Ishikawa (cell line): ENCODE measurements around the gene RGS6.

Experiments
- CREB1 ChIP-seq: IDR thresholded peaks from 2 replicates; pipeline ENCODE4 v1.6.1; 2012; ENCODE audit warnings: low read depth
- EP300 ChIP-seq: IDR thresholded peaks from 2 replicates; pipeline ENCODE4 v1.6.1; 2012; ENCODE audit warnings: borderline replicate concordance
- MAX ChIP-seq: IDR thresholded peaks from 2 replicates; pipeline ENCODE4 v1.6.1; 2012
- TF ChIP-seq, protein P1 (sequence below): IDR thresholded peaks from 2 replicates; pipeline ENCODE4 v1.6.1; 2012

DNA sequence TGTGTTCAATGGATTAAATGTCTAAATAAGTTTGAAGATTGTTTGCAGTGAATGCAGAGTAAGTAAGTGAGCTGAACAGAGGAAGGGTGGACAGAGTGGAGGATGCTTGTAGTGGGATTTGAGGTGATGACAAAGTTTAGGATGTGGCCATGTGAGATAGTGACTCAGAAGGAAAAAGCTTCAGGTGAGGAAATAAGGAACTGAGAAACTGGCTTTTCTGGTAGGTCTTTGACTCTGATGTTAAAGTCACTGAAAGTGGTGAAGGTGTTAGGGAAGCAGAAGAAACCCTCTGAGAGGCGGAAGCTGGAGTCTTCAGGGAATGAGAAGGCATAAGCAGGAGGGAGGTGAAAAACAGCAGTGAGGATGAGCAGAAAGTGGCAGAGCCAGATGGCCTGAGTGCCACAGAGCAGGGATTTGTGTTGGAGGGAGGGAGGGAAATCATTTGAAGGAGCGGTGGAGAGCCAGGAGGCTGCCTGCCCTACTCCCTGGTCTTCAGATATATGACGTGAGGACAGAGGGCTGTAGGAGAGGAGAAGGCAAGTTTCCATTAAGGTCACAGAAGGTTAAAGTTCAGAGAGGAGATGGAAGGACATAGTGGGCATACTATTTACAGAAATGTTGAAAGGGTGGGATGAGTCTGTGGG is 24.8 kb downstream of the RGS6 start:
- TF ChIP-seq MAX (no peak), CREB1 (no peak), EP300 (no peak)
- TF ChIP-seq, protein P1, sequence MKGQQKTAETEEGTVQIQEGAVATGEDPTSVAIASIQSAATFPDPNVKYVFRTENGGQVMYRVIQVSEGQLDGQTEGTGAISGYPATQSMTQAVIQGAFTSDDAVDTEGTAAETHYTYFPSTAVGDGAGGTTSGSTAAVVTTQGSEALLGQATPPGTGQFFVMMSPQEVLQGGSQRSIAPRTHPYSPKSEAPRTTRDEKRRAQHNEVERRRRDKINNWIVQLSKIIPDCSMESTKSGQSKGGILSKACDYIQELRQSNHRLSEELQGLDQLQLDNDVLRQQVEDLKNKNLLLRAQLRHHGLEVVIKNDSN: no peak
